ENCODE data around the gene FMN1.
A peak's percentile ranks its signal among the peaks of the same experiment; 100 is the strongest.

Gene FMN1

DNA sequence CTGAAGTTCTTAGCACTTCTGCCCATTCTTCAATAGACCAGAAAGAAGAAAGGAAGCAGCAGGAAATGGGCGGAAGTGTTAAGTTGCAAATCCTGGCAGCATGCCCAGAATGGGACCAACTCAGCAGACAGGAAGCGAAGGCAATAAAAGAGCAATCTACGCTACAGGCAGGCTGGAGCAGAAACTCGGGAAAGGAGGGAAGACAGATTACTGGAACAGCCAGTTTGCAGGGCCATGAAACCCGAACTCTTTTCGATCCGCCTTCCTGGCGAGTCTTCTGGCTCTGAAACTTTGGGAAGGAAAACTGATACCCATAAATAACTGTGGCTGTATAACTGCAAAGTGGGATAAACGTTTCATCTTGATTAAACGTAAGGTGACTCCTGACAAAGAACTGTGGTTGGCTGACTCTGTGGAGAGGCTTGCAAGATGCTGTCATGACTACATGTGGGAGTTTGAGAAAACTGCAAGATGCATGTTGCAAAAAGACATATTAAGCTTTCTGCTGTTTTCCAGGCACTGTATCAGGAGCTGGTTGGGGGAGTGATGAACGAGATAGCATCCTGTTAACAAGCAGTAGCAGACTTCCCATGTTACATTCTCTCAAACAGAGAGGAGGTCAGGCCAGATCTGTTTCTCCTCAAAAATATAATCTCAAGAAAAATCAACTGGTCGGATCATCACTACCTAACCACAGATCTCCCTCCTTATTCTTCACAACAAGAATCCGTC is 67.8 kb downstream of the FMN1 start:
- ChIA-PET CTCF (interaction anchor here (1.0 kb wide), 1 partner anchor 41 kb away, joined by 3 read pairs; no protein-coding TSS in a partner anchor), POLR2A (ENCODE audit: low non-redundant PET) (no interaction called here)
- TF ChIP-seq, protein P1, sequence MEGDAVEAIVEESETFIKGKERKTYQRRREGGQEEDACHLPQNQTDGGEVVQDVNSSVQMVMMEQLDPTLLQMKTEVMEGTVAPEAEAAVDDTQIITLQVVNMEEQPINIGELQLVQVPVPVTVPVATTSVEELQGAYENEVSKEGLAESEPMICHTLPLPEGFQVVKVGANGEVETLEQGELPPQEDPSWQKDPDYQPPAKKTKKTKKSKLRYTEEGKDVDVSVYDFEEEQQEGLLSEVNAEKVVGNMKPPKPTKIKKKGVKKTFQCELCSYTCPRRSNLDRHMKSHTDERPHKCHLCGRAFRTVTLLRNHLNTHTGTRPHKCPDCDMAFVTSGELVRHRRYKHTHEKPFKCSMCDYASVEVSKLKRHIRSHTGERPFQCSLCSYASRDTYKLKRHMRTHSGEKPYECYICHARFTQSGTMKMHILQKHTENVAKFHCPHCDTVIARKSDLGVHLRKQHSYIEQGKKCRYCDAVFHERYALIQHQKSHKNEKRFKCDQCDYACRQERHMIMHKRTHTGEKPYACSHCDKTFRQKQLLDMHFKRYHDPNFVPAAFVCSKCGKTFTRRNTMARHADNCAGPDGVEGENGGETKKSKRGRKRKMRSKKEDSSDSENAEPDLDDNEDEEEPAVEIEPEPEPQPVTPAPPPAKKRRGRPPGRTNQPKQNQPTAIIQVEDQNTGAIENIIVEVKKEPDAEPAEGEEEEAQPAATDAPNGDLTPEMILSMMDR (conservative IDR thresholded peaks at IDR 0.05; ENCODE audit: low read depth), result no peak
- H3K27ac ChIP-seq, result peak overlapping the region; percentile 59
- peak; percentile 83 for DNase-seq (ENCODE audit: low spot score)

DNA sequence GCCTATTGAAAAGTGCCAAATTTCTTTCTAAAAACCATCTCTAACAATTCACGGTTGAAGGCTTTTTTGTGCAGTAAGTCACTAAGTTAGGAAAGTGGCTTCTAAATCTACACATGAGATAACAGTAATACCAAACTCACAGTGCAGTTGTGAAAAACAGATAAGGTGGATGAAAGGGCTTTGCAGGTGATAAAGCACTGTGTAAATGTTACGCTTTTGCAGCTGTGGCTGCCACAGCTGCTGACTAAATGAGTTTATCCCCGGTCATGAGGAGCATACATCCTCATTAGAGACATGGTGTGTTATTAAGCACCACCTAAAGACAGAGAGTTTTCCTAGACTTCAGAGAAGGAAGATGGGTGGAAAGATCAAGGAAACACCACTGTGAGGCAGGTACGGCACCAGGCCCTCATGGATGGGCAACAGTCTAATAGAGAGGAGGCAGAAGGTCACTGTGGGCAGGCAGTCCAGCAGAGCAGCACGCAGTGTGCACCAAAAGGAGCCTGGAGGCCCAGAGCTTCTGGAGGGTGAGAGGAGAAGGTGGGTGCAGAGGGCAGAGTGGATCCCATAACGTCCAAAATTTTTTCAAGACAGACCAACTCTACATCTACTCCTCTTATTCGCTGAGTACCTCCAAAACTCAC is 68.5 kb downstream of the FMN1 start:
- CTCF ChIA-PET, result no interaction called here
- no peak for DNase-seq (ENCODE audit: low spot score)
- peak overlapping the region; percentile 59 for H3K27ac ChIP-seq
- TF ChIP-seq, protein P1 (conservative IDR thresholded peaks at IDR 0.05; ENCODE audit: low read depth), result no peak
- POLR2A ChIA-PET (ENCODE audit: low non-redundant PET), result no interaction called here

DNA sequence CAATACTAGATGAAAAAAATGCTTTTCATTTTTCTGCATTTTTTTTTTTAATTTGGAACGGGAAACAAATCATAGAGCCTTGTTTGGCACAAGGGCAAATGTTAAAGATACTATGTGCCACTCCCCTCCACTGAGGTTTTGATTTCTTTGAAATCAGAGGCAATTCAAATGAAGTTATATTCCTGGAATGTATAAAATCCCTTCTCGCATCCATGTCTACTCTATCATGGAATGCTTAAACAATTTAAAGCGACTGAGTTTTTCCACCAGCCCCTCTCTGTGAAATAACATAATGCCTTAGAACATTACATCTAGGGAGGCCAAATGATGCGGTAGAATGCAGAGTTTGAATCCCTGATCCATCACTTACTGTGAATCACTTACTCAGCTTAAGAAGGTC is 69.7 kb downstream of the FMN1 start:
- DNase-seq (ENCODE audit: low spot score), result no peak
- TF ChIP-seq, protein P1 (conservative IDR thresholded peaks at IDR 0.05; ENCODE audit: low read depth), result no peak
- ChIA-PET POLR2A (ENCODE audit: low non-redundant PET) (no interaction called here), CTCF (no interaction called here)
- no peak overlapping the region for H3K27ac ChIP-seq

DNA sequence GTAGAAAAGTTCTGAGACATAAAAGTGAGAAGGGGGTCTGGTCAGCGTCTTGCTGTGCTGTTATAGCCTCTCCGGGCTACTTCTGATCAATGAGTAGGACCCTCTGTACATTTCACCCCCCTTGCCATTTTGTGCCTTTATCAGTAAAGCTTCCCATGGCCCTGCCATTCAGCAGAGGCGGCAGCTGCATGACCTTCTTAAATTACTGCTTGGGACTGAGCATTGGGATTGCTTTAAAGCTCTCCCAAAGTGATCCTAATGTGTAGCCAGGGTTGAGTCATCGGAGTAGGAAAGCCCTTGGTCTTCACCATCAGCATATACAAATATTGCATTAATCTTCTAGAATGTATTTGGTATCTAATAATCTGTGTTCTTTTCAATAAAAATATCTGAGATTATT is 70.2 kb downstream of the FMN1 start:
- H3K27ac ChIP-seq, result no peak overlapping the region
- CTCF ChIA-PET, result interaction anchor here (1.3 kb wide), 1 partner anchor 21 kb away, joined by 3 read pairs; no protein-coding TSS in a partner anchor
- POLR2A ChIA-PET (ENCODE audit: low non-redundant PET), result no interaction called here
- no peak for DNase-seq (ENCODE audit: low spot score)
- TF ChIP-seq, protein P1 (conservative IDR thresholded peaks at IDR 0.05; ENCODE audit: low read depth), result no peak

DNA sequence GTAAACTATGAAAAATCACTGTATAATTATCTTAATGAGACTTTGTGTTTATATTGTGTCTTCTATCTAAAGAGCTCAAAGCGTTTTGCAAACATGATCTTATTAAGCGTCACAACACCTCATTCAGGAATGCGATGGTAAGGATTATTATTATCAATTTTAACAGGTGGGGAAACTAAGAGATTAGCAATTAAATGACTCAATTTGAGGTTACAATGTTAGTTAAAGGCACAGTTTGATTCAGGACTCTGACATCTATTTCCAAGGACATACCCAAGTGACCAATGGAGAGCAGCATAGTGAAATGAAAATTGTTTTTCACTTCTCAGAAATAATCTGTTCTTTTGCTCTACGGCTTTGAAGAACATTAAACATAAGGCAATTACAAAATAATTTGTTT is 74.6 kb downstream of the FMN1 start:
- no peak for DNase-seq (ENCODE audit: low spot score)
- no peak overlapping the region for H3K27ac ChIP-seq
- POLR2A ChIA-PET (ENCODE audit: low non-redundant PET), result no interaction called here
- CTCF ChIA-PET, result no interaction called here
- TF ChIP-seq, protein P1 (conservative IDR thresholded peaks at IDR 0.05; ENCODE audit: low read depth), result no peak

DNA sequence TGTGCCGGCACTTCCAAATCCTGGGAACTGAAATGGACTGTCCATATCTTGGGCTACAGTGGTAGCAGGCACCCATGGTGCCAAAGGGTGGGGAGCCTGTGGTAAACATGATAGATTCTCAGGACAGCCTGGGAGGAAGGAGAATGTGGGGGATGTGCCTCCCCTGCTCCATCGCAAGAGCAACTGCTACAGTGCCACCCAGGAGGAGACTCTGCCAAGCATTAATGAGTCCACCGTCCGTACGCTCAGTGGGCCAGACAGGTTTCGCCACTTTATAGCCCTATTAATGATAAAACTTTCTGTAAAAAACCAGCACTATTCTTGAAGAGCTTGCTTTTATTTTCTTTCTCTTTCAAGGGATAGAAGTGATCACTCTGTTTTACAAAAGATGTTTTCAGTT is 75.2 kb downstream of the FMN1 start:
- ChIA-PET CTCF (no interaction called here), POLR2A (ENCODE audit: low non-redundant PET) (no interaction called here)
- no peak overlapping the region for H3K27ac ChIP-seq
- no peak for DNase-seq (ENCODE audit: low spot score)
- TF ChIP-seq, protein P1 (conservative IDR thresholded peaks at IDR 0.05; ENCODE audit: low read depth), result no peak
